ENCODE measurements around the gene S100A1. TPM values are rescaled to one million over a fixed set of nuclear protein-coding genes. Genes with fewer than 3 reads are reported as not detected.

S100A1 gene
- total and polyA plus RNA-seq, 2 of the 13 experiments (the other 11 are each of a cell fraction or from before 2014, with no cell fraction given) = 120 to 251 TPM

GRCh38 chr1:153678519-153679336 is 50.5 kb downstream of the S100A1 start, which contains the start of gene NPR1 (continued):
- TF ChIP-seq HDAC2 (CRISPR knock-in tag; IDR thresholded peaks at IDR 0.05) = no peak
- TF ChIP-seq MEIS2 (CRISPR knock-in tag; IDR thresholded peaks at IDR 0.05) = no peak
- TF ChIP-seq ZNF34 (CRISPR knock-in tag; IDR thresholded peaks at IDR 0.05; ENCODE audit: borderline replicate concordance) = no peak
- TF ChIP-seq, protein P1, sequence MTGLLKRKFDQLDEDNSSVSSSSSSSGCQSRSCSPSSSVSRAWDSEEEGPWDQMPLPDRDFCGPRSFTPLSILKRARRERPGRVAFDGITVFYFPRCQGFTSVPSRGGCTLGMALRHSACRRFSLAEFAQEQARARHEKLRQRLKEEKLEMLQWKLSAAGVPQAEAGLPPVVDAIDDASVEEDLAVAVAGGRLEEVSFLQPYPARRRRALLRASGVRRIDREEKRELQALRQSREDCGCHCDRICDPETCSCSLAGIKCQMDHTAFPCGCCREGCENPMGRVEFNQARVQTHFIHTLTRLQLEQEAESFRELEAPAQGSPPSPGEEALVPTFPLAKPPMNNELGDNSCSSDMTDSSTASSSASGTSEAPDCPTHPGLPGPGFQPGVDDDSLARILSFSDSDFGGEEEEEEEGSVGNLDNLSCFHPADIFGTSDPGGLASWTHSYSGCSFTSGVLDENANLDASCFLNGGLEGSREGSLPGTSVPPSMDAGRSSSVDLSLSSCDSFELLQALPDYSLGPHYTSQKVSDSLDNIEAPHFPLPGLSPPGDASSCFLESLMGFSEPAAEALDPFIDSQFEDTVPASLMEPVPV (CRISPR knock-in tag; IDR thresholded peaks at IDR 0.05) = no peak
- no peak for TF ChIP-seq SALL1 (CRISPR knock-in tag; IDR thresholded peaks at IDR 0.05)
- no peak for TF ChIP-seq IKZF4 (CRISPR knock-in tag; IDR thresholded peaks at IDR 0.05; ENCODE audit: borderline replicate concordance, low read depth, not compliant biosample characterization)
- no peak; the same call in 1 of the 2 replicates for TF ChIP-seq ZNF652 (CRISPR knock-in tag; IDR thresholded peaks at IDR 0.05; ENCODE audit: borderline replicate concordance, low read depth)
- no peak for TF ChIP-seq ZNF782 (CRISPR knock-in tag; IDR thresholded peaks at IDR 0.05; ENCODE audit: borderline replicate concordance)
- 0 out of 2 replicates have a peak, but pooled peaks have one; percentile 20 for TF ChIP-seq ZMYM4 (CRISPR knock-in tag; IDR thresholded peaks at IDR 0.05)
- 0 out of 2 replicates have a peak, but pooled peaks have one; percentile 61 for TF ChIP-seq ZNF589 (CRISPR knock-in tag; conservative IDR thresholded peaks at IDR 0.05)
- TF ChIP-seq, protein P2, sequence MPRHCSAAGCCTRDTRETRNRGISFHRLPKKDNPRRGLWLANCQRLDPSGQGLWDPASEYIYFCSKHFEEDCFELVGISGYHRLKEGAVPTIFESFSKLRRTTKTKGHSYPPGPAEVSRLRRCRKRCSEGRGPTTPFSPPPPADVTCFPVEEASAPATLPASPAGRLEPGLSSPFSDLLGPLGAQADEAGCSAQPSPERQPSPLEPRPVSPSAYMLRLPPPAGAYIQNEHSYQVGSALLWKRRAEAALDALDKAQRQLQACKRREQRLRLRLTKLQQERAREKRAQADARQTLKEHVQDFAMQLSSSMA (CRISPR knock-in tag; IDR thresholded peaks at IDR 0.05) = no peak
- TF ChIP-seq ZFP91 (CRISPR knock-in tag; IDR thresholded peaks at IDR 0.05; ENCODE audit: borderline replicate concordance) = peak; percentile 72; the same call in 1 of the 2 replicates
- no peak for TF ChIP-seq NBN (conservative IDR thresholded peaks at IDR 0.05)
- TF ChIP-seq MAX (IDR thresholded peaks at IDR 0.05) = no peak
- no peak for TF ChIP-seq YY1 (IDR thresholded peaks at IDR 0.05; ENCODE audit: insufficient read depth, insufficient replicate concordance, low read depth, low read length)
- no peak for TF ChIP-seq ATF7 (IDR thresholded peaks at IDR 0.05)
- TF ChIP-seq ATF7 (CRISPR knock-in tag; IDR thresholded peaks at IDR 0.05) = no peak
- TF ChIP-seq, protein P3, sequence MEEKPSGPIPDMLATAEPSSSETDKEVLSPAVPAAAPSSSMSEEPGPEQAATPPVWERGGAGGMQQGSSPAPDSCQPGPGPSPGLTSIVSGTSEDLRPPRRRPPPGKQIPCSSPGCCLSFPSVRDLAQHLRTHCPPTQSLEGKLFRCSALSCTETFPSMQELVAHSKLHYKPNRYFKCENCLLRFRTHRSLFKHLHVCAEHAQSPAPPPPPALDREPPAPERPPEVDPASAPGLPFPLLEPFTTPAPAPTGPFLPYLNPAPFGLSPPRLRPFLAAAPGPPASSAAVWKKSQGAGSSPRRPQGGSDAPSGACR (CRISPR knock-in tag; IDR thresholded peaks at IDR 0.05) = 0 out of 2 replicates have a peak, but pooled peaks have one; percentile 28
- TF ChIP-seq REL (CRISPR knock-in tag; conservative IDR thresholded peaks at IDR 0.05) = 0 out of 2 replicates have a peak, but pooled peaks have one; percentile 45
- peak; percentile 79 for TF ChIP-seq SRY (CRISPR knock-in tag; IDR thresholded peaks at IDR 0.05)
- TF ChIP-seq ZNF678 (CRISPR knock-in tag; IDR thresholded peaks at IDR 0.05) = no peak; the same call in 1 of the 2 replicates
- TF ChIP-seq THYN1 (CRISPR knock-in tag; IDR thresholded peaks at IDR 0.05; ENCODE audit: borderline replicate concordance, low read depth) = no peak
- TF ChIP-seq MIXL1 (CRISPR knock-in tag; IDR thresholded peaks at IDR 0.05) = no peak
- peak; percentile 68; the same call in 1 of the 2 replicates for TF ChIP-seq ZC3H13 (CRISPR knock-in tag; IDR thresholded peaks at IDR 0.05)
- TF ChIP-seq PLRG1 (conservative IDR thresholded peaks at IDR 0.05) = no peak
